Activated gamma-delta T cell treated with anti-CD3 and anti-CD28 coated beads, Interleukin-2, amount 50 U/mL, for 16 hours (primary cell): Measurements from ENCODE around the gene TOMM20.
"Not testable (repeated sequence)": the region's sequence is repeated elsewhere in the genome, so short reads cannot be mapped to it uniquely, and the experiment has no call there.

Source experiments
- DNase-seq: peaks from one replicate; pipeline ENCODE4 v3.0.0-alpha.2; 2020; ENCODE audit warnings: low read depth

TOMM20 gene

DNA sequence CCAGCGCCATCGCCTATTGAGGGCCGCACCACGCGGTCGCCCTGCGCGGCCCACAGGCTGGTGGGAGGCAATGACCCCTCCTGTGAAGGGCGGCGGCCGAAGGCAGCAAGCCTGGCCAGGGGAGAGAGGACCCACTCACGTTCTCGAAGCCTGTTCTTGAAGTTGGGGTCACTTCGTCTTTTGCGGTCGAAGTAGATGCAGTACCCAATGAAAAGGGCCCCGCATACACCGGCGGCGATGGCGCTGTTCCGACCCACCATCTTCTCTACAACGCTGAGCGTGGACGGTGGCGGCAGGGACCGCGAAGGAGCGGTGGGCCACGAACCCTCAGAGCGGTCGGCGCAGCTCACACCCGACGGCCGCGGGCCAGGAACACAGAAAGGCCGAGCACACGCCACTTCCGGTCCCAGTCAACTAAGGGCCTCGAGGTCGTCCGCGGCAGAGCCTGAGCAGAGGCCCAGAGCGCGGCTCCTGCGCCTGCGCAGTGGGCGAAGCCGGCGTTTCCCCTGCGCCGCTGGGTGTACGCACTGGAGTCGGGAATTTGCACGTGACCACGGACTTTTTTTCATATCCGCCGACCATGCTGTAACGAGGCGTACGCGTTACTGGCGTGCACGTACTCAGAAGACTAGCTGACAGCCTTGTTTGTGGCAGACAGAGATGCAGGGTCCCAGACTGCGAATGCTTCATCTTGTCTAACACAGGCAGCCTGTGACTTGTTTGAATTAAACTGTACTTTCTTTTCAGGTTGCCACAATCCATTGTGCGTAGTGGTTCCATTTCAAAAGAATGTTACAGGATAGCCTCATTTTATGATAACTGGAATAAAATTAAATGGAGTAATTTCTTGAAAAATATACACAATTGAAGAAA is at the start of gene TOMM20:
TSS of gene TOMM20 (minus strand) at position 382 of the 873 bp plus-strand sequence. CDS start at position 260, 122 bp downstream.
- peak; percentile 92 for DNase-seq

DNA sequence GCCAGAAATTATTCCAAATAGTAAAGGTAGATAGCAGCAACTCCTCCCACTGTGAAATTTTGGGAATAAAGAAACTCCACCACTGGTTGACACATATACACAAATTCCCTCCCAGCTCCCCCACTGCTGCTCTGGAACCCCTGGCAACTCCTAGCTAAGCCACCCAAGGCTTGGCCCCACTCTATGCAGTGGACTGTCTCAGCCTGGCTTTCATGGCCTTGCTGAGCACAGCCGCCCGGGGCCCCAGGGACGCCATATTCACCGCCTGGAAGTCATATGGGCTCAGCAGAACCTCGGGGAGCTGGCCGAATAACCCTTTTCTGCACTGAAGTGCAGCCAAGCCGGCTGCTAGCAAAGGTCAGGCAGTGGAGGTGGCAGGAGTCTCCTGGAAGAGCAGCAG is 47.8 kb upstream of the TOMM20 start:
- DNase-seq, result no peak

DNA sequence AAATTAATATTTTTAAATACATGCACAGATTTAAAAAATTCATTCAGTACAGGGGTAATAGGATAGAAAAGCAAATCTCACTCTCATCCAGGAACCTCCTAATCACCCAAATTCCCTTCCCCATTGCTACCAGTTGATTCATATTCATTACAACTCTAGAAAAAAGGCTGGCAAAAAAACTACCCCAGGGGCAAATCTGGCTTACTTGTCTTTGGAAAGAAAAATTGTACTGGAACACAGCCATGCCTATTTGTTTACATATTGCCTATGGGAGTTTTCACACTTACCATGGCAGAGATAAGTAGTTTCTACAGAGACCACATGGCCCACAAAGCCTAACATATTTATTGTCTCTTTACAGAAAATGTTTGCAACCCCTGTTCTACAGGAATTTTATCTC is 41.3 kb upstream of the TOMM20 start:
- DNase-seq, result no peak

DNA sequence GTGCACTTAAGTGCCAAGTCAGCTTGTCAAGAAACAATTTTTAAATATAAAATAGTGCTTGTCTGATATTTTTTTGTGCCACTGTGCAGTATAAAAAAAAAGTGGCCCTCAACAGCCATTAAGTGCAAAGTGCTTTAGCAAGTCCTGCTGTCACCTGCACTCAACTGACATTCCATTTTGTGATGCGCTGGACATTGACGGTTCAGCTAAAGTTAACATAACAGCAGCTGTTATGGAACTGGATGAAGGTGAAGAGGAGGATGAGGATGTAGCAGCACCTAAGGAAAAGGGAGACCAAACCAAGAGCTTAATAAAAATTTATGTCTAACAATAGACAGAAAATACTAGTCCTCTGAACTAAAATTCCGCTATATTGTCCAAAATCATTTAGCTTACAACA is 39.7 kb upstream of the TOMM20 start:
- DNase-seq, result no peak

DNA sequence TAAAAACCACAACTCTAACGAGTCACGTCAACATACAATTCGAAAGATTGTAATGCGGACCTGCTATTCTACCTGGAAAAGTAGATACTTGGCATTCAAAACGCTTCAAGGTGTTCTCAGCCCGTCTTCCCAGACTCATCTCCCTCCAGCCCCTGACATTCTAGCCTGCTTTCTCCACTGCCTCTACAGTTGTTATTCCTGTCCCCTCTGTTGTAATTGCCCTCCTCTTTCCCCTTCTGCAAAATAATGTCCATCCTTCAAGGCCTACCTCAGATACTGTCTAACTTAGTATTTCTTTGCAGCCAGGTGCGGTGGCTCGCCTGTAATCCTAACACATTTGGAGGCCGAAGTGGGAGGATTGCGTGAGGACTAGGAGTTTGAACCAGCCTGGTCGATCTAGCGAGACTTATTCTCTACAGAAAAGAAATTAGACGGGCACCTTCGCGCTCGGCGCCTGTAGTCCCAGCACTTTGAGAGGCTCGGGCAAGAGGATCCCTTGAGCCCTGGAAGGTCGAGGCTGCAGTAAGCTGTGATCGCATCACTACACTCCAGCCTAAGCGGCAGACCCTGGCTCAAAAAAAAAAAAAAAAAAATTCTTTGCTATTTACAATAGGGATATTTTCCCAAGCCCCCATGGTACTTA is 33.2 kb upstream of the TOMM20 start:
- DNase-seq, result no peak

DNA sequence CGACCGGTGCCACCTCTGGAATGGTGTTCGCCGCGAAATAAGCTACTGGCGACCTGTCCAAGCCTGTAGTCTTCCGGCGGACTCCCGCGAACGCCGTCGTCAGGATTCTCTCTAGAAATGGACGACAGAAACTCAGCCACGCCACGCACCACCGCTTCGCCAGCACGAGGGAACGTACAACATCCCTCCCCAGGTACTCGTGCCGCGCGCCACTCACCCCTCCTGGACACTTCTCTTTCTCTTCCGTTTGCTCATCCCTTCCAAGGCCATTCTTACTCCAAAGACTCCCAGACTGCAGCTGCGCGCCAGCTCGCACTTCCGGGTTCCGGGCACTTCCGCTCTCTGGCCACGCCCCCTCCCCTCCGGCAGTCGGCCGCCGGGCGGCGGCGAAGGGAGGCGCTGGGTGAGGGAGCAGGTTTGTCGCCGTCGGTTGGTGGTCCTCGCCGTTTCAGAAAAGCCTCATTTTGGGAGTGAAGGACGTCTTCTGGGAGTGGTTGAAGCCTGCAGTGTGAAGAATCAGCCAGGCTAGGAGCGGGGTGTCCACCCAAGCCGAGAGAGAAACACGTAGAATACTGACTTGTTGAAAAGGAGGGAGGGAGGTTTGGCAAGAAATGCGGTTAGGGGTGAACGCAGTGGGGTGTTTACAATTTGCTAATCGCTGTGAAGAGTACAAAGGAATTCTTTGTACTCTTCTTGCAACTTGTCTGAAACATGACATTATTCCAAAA is 32.5 kb upstream of the TOMM20 start, which contains the start of gene RBM34:
TSS of gene RBM34 (minus strand) at position 294 of the 728 bp plus-strand sequence. CDS start at position 270, 24 bp downstream.
- DNase-seq, result peak; percentile 89

DNA sequence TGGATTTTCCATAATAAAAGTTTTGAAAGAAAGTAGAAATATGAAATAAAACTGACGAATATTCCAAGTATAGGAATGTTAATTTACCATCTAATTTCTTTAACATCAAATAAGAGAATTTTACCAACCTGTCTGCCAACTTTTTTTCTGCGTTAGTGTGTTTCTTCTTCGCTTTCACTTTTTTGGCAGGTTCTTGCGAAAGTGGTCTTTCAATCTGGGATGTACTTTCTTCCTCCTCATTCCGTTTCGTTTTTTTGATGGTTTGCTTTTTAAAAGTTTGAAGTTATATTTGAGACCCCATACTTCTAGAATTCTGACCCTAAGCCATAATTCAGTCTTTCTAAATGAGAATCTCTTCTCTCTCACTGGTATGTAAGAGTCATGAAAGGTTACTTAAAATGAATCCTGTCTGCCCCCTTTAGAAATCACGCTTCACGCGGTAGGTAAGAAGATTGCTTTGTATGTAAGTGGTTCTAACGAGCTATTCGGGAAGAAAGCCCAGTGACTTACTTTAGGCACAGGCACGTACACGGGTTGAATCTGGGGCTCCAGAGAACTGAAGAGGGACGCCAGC is 31.8 kb upstream of the TOMM20 start:
- no peak for DNase-seq

DNA sequence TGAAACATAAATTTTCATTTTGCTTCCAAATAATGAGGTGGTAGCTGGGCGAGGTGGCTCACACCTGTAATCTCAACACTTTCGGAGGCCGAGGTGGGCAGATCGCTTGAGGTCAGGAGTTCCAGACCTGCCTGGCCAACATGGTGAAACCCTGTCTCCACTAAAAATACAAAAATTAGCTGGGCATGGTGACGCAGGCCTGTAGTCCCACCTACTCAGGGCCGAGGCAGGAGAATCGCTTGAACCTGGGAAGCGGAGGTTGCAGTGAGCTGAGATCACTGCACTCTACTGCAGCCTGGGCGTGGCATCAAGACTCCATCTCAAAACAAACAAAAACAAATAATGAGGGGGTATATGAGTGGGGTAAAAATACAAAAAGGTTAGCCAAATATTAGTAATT is 31.3 kb upstream of the TOMM20 start:
- DNase-seq, result not testable (repeated sequence)

DNA sequence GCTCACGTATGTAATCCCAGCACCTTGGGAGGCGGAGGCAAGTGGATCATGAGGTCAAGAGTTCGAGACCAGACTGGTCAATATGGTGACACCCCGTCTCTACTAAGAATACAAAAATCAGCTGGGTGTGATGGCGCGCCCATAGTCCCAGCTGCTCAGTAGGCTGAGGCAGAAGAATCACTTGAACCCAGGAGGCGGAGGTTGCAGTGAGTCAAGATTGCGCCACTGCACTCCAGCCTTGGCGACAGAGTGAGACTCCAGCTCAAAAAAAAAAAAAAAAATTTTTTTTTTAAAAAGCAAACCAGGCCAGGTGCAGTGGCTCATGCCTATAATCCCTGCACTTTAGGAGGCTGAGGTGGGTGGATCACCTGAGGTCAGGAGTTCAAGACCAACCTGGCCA is 30.6 kb upstream of the TOMM20 start:
- DNase-seq, result not testable (repeated sequence)

DNA sequence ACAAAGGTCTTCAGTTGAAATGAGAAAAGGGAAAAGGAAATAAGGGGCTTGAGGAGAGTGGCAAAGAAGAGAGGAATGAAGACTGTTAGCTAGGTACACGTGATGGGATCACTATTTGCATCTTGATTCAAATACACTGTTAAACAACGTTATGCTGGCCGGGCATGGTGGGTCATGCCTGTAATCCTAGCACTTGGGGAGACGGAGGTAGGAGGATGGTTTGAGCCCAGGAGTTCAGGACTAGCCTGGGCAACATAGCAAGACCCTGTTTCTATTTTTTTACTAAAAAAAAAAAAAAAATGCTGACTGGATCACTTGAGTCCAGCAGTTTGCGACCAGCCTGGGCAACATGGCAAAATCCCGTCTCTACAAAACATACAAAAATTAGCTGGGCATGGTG is 30.0 kb upstream of the TOMM20 start:
- no peak for DNase-seq

DNA sequence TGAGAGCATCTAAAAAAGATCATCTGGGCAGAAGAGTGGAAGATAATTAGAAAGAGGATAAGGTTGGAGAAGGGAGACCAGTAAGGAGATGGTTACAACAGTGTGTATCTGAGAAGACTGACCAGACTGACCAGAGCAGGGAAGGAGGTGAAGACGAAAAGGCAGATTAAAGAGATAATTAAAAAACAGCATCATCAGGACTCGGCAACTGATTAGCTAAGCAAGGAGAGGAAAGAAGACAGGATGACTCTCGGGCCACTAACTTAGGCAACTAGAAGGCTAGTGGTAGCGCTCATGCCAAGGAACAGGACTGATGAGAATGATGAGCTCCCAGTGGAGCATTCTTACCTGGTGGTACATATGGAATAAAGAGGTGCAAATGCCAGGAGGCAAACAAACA is 28.5 kb upstream of the TOMM20 start:
- no peak for DNase-seq

DNA sequence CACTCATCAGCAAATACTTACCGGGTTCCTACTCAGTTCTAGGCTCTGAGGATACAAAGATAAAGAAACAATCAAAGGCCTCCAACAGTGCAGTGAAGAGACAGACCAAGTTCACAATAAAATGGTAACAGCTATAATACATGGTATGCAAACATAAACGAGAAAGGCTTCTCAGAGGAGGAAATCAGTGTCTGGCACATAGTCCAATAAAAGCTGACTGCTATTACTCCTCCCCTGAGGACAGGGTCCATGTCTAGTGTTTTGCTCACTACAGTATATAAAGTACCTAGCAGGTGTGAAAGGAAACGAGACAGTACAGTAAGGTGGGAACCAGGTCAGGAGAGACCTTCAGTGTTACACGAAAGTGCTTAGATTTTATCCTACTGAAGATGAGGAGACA is 28.1 kb upstream of the TOMM20 start:
- no peak for DNase-seq

DNA sequence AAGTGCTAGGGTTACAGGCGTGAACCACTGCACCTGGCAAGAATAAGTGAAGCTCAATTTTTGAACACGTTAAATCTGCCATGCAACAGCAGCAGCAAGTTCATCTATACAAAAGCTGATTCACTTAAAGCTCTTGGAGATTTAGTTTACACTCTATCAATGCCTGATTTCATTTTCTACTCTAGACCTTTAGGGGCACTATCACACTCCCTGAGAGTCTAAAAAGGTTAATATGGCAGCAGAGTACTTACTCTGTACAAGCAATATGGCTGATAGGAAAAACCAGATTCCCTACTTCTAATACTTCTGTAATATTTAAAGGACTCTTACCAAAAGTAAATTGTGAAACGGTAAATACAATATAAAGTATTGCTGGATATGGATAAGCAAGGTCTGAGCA is 27.6 kb upstream of the TOMM20 start:
- no peak for DNase-seq

DNA sequence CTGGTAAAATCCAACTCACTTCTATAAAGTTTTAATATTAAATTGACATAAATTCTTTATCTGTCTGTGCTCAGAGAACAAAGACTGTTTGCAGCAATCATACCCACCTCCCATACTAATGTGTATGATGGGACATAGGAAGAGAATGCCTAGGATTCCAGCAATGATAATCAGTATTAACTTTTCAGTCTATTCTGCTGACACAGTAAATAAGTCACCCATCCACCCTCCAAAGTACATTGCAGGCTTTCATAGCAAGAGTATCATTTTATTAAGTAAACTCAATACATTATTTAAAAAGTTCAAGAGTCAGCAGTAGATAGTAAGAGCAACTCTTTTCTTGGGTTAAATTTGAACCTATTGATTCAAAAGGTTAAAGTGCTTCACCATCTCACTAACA is 23.6 kb upstream of the TOMM20 start:
- DNase-seq, result no peak

DNA sequence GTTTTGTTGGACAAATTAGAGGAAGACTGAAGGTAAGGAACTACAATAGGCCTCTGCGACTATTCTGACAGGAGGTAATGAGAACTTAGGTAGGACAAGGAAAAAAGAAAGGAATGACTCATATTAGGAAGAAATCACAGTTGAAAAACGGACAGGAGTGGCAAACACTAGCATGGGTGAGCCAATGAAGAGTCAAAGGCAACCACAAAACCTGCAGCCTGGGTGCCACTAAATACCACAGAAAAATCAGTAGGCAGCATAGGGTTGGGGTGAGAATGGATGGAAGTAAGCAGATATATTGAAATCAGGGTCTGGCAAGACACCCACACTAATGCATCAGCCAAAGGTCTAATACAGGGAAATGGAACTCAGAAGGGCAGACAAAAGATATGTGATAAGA is 22.4 kb upstream of the TOMM20 start:
- DNase-seq, result no peak

DNA sequence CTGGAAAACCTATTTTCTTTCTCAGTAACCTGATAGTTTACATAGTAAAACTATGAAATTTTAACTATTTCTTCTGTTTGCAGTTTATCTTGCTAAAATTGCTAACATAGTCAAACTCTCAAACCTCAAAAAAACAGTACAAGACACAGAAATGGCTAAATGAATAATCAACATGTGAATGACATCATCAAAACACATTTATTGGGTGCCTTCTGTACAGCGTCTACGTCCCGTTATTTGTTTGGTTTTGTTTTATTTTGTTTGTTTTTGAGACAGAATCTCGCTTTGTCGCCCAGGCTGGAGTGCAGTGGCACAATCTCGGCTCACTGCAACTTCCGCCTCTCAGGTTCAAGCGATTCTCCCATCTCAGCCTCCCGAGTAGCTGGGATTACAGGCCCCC is 21.2 kb upstream of the TOMM20 start:
- DNase-seq, result no peak

DNA sequence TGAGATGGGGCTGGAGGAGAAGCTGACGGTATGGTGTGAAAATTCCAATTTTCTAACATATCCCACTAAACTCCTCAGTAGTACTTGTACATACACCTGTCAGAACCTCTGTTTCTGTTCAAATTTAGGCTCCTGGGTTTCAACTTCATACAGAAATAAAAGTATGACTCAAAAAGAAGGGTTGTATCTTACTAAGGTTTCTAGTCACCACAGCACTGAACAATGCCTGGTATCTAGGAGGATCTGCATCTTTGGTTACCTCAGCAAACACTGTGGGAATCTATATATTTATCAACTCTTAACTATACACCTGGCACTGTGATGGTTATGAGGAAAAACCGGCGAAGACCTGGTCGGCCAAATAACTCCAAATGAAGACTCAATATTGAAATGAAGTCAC is 18.6 kb upstream of the TOMM20 start:
- DNase-seq, result no peak

DNA sequence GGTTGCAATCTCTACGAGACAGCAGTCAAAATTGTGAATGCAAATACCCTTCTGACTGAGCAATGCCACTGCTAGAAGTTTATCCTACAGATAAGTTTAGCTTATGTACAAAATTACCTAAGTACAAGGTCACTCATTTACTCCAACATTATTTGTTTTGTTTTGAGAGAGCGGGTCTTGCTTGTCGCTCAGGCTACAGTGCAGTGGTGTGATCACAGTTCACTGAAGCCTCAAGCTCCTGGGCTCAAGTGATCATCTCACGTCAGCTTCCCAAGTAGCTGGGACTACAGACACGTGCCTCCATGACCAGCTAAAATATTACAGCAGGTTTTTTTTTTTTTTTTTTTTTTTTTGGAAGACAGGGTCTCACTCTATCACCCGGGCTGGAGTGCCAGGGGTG is 17.0 kb upstream of the TOMM20 start:
- no peak for DNase-seq

DNA sequence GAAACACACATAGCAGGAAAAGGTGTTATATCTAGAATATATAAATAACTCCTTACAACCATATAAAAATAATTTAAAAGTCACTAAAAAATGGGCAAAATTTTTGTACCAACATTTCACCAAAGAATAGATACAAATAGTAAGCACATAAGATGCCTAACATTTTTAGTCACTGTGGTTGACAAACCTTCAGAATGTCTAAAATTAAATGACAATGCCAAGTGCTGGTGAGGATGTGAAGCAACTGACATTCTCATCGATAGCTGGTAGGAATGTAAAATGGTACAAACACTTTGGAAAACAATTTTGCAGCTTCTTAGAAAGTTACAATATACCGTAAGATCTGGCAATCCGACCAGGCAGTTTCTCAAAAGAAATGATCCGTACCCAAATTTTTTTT is 14.4 kb upstream of the TOMM20 start:
- no peak for DNase-seq

DNA sequence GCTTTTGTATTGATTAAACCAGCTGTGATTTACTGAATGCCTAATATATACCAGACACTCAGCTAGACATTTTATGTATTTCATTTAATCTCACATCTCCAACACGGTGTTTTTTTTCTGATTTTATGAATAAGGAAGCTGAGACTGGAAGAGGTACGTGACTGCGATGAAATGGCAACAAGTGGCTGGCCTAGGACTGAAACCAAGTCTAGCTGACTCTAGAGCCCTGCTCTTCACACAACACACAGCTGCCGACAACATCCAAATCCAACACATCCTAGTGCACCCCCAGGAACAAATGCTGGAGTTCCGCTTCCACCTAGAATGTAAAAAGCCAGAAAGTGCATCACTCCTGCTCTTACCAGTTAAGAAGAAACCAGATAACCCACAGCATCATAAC is 10.7 kb upstream of the TOMM20 start:
- DNase-seq, result no peak

DNA sequence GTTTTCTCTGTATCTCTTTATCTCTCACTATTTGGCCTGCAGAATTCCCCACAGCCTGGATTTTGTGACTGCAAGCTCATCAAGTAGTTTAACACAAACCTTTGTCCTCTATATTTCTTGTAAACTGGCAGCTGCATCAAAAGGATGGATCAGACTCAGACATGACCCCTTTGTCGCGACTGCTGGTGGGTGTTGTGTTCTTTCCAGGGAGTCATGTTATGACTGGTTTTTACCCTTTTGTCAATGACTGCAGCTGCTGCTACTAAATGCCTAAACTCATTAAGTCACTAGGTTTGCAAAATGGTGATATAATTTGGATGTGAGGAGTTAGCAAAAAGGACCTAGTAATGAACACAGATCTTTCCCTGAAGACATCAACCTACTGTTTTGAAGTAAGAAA is 10.2 kb upstream of the TOMM20 start:
- DNase-seq, result no peak

DNA sequence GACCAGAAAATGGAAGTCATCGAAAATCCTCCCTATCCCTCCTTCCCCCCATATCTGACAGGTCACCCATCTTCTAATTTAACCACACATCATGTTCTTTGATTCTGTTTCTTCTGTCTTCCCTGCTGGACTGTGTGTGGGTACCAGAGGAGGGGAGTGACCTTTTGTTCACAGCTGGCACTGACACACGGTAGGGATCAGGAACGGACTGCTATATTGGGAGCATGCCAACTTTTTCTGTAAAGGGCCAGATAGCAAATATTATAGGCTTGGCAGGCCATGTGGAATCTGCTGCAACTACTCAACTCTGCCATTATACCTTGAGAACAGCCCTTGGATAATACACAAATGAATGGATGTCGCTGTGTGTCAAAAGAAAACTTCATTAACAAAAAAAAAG is 7.5 kb upstream of the TOMM20 start:
- no peak for DNase-seq

DNA sequence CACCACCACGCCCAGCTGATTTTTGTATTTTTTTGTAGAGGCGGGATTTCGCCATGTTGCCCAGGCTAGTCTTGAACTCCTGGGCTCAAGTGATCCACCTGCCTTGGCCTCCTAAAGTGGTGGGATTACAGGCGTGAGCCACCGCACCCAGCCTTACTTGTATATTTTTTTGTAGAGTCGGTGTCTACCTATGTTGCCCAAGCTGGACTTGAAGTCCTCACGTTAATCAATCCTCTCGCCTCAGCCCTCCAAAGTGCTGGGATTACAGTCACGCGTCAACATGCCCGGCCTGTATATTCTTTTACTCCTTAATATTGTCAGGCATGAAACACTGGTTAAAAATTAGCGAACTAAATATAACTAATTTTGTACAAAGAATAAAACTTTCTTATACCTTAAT is 5.5 kb upstream of the TOMM20 start:
- DNase-seq, result no peak
